GM18907 (cell line): ENCODE results near the gene DCTPP1.
A peak's percentile ranks its signal among the peaks of the same experiment; 100 is the strongest.
"Not testable (repeated sequence)": the region's sequence is repeated elsewhere in the genome, so short reads cannot be mapped to it uniquely, and the experiment has no call there.

Source experiments
- ATAC-seq: cut with Tn5 transposase; IDR thresholded peaks from one replicate; pipeline ENCODE4 v1.9.1; 2021; ENCODE audit warnings: mild to moderate bottlenecking, moderate library complexity; ENCODE audit not compliant: unreplicated experiment

Gene DCTPP1

DNA sequence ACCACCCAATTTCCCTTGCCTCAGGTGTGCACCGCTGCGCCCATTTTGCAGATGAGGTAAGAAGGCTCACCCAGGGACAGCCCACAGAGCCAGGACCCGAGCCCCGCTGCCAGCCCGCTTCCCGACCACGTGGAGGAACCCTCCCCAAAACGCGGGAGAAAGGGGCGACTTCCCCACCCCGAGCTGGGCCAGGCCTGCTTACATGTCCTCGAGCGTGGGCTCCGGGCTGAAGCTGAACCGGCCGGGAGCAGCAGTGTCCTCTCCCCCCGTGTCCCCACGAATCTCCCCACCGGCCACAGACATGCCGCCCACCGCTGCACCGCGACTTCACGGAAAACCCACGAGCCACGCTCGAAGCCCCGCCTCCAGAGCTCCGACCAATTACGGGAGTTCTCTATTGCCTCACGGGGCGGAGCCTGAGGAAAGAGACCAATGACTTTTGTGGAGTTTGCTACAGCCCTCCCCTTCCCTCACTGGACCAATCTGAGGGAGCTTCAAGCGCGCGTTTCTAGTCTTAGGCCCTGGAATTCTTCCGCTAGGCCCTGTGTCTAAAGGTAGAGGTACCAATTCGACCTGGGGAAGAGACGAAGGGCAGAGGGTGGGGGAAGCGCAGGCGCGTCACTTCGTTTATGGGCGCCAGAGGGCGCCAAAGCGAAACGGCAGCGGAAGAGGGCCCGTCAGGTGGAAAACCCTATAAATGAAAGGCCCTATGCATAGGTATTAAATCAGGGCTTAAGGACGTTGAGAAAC lies at the start of gene DCTPP1:
Gene DCTPP1 (minus strand): TSS at position 353 of the 750 bp plus-strand sequence. CDS start 50 bp downstream, at position 303.
- peak; percentile 96 for ATAC-seq

DNA sequence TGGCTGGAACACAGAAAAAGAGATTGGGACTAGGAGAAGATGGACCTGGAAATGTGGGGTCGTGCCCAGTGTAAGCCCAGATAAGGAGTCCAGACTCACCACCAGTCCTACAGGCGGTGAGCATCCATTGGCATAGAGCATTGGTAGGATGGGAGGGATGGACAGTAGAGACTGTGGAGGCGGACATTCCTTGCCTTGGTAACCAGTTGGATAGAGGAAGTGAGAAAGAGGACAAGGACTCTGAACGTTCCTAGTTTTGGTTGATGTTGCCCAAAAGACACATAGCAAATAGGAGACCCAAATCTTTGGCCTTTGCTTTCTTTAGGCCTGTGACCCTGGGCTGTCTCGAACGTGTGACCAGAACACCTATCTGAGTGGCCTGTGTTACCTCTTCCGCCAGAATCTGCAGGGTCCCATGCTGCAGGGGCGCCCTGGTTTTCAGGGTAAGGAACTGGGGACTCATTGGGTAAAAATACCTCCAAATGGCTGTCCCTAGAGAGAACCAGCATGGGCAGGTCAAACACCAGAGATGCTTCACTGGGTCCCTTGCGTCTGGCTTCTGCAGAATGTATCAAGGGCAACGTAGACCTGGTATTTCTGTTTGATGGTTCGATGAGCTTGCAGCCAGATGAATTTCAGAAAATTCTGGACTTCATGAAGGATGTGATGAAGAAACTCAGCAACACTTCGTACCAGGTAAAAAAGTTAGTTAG lies 49.1 kb upstream of the DCTPP1 start:
- ATAC-seq, result no peak

DNA sequence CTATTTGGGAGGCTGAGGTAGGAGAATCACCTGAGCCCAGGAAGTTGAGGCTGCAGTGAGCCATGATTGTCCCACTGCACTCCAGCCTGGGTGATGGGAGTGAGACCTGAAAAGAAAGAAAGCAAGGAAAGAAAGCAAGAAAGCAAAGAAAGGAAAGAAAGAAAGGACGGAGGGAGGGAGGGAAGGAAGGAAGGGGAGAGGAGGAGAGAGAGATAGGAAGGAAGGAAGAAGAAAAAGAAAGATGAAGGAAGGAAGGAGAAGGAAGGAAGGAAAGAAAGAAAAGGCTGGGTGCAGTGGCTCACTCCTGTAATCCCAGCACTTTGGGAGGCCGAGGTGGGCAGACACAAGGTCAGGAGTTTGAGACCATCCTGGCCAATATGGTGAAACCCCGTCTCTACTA lies 47.9 kb upstream of the DCTPP1 start:
- not testable (repeated sequence) for ATAC-seq

DNA sequence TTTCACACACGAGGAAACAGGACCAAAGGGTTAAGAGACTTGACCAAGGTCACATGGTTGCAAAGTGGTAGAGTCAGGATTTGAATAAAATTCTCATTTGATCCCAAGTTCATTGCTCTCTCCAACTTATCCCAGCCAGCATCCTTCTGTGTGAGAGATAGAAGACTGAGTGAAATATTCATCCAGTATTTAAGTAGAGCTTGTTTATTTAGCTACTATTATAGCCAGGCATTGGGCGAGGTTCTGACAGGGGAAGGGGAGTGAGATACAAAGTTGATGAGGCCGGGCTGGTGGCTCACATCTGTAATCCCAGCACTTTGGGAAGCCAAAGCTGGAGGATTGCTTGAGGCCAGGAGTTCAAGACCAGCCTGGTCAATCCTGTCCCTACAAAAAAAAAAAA lies 47.2 kb upstream of the DCTPP1 start:
- no peak for ATAC-seq

DNA sequence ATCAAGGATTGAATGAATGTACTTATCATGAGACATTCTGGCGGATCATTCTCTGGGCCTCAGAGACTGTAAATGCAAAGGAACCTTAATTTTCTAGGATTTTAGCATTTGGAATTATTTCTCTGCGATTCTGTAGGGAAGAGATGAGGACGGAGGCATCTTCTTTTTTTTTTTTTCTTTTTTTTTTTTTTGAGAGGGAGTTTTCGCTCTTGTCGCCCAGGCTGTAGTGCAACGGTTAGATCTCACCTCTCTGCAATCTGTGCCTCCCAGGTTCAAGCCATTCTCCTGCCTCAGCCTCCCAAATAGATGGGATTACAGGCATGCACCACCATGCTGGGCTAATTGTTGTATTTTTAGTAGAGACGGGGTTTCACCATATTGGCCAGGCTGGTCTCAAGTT lies 44.9 kb upstream of the DCTPP1 start:
- ATAC-seq, result no peak

DNA sequence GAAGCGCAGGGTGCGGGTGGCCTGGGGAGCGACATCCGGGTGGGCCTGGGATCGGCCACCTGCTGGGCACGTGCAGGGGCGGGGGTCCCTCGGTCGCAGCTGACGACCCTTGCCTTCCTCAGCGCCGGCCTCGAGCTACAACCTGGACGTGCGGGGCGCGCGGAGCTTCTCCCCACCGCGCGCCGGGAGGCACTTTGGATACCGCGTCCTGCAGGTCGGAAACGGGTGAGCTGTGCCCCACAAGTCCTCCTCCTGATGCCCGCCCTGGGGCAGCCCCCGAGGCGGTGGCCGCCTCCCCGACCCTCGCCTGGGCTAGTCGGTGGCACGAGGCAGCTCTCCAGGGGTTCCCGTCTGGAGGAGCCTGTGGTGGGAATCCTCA lies 44.2 kb upstream of the DCTPP1 start:
- ATAC-seq, result no peak

DNA sequence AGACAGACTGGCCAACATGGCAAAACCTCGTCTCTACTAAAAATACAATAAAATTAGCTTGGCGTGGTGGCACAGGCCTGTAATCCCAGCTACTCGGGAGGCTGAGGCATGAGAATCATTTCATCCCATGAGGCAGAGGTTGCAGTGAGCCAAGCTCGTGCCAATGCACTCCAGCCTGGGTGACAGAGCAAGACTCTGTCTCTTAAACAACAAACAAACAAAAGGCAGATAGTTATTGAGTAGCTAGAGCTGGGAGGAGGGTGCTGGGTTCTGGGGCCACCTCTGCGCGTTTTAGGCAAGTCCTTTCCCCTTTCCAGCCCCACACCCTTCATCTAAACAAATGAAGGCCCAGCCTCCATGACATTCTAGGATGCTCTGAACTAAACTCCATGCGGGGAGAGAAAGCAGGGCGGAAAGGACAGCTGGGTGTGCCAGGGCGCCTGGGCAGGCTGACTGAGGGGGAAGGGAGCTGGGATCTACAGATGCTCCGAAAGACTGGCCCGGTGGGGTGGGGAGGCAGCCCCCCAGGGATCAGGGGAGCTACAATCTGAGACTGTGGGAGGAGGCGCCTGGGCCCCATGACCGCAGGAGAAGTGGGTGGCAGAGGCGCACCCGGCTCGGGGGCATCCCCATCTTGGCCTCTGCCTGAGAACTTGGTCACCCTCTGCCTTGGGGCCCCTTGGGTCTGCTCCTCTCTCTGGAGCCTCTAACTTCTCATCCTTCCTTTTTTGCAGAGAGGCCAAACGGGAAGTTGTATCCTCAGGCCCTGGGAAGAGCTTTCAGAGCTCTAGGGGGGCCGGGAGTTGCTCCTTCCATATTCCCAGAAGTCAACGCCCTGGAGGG lies 43.6 kb upstream of the DCTPP1 start:
- peak; percentile 22 for ATAC-seq

DNA sequence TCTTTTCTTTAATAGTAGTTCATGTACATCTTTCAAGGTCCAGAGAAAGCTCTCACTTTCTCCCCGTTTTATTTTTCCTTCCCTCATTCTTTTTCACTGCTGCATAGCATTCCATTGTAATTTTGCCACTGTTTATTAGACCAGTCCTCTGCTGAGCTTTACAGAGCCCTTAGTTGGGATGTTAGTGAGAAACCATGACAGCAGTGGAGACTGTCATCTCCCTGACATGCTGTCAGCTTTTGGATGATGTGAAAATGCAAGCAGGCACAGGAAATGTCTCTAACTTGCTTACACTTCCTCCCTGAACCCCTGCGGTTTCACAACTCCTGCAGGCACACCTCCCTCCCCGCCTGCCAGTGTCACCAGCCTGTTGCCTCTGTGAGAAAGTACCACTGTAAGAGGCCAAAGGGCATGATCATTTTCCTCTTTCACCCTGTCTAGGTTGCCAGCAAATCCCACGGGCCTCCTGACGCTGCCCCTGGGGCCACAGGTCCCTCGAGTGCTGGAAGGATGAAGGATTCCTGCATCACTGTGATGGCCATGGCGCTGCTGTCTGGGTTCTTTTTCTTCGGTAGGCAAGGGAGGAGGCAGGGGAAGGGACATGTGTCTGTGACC lies 42.6 kb upstream of the DCTPP1 start, which contains the start of gene ITGAL:
Gene ITGAL (plus strand): TSS at position 415 of the 615 bp plus-strand sequence. CDS start 96 bp downstream, at position 511.
- peak; percentile 66 for ATAC-seq

DNA sequence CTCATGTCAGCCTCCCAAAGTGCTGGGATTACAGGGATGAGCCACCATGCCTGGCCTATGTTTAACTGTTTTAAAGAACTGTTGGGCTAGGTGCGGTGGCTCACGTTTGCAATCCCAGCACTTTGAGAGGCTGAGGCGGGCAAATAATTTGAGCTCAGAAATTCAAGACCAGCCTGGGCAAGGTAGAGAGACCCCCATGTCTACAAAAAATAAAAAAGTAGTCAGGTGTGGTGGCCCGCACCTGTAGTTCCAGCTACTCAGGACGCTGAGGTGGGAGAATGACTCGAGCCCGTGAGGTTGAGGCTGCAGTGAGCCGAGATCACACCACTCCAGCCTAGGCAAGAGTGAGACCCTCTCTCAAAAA lies 40.8 kb upstream of the DCTPP1 start:
- peak; percentile 2 for ATAC-seq

DNA sequence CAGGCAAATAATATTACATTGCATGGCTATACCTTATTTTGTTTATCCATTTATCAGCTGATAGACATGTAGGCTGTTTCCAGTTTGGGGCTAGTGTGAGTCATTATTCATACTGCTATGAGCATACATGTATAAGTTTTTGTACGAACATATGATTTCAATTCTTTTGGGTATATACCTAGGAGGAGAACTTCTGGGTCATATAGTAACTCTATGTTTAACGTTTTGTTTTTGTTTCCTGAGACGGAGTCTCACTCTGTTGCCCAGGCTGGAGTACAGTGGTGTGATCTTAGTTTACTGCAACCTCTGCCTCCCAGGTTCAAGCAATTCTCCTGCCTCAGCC lies 40.3 kb upstream of the DCTPP1 start:
- no peak for ATAC-seq

DNA sequence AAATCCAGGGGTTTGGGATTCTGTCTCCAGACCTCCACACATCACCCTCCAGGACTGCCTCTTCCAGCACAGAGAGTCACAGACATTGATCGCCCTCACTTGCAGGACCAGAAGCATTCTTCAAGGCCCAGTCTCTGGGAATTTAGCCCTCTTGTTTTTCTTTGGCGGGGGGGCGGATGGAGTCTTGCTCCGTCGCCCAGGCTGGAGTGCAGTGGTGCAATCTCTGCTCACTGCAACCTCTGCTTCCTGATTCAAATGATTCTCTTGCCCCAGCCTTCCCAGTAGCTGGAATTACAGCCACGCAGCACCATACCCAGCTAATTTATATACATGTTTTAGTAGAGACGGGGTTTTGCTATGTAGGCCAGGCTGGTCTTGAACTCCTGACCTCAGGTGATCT lies 34.2 kb upstream of the DCTPP1 start:
- no peak for ATAC-seq

DNA sequence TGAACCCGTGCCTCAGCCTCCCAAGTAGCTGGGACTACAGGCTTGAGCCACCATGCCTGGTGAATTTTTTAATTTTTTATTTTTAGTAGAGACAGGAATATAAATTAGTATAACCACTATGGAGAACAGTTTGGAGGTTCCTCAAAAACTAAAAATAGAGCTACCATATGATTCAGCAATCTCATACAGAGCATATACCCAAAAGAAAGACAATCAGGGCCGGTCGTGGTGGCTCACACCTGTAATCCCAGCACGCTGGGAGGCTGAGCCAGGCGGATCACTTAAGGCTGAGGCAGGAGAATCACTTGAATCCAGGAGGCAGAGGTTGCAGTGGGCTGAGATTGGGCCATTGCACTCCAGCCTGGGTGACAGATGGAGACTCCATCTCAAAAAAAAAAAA lies 31.6 kb upstream of the DCTPP1 start:
- ATAC-seq, result not testable (repeated sequence)

DNA sequence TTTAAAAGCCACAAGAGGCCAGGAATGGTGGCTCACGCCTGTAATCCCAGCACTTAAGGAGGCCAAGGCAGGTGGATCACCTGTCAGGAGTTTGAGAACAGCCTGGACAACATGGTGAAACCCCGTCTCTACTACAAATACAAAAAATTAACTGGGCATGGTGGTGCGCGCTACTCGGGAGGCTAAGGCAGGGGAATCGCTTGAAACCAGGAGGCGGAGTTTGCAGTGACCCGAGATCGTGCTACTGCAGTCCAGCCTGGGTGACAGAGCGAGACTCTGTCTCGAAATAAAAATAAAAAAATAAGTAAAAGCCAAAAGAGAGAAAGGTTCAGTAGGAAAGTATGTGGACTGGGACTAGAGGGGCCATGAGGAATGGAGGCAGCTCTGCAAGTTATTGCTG lies 29.6 kb upstream of the DCTPP1 start:
- no peak for ATAC-seq

DNA sequence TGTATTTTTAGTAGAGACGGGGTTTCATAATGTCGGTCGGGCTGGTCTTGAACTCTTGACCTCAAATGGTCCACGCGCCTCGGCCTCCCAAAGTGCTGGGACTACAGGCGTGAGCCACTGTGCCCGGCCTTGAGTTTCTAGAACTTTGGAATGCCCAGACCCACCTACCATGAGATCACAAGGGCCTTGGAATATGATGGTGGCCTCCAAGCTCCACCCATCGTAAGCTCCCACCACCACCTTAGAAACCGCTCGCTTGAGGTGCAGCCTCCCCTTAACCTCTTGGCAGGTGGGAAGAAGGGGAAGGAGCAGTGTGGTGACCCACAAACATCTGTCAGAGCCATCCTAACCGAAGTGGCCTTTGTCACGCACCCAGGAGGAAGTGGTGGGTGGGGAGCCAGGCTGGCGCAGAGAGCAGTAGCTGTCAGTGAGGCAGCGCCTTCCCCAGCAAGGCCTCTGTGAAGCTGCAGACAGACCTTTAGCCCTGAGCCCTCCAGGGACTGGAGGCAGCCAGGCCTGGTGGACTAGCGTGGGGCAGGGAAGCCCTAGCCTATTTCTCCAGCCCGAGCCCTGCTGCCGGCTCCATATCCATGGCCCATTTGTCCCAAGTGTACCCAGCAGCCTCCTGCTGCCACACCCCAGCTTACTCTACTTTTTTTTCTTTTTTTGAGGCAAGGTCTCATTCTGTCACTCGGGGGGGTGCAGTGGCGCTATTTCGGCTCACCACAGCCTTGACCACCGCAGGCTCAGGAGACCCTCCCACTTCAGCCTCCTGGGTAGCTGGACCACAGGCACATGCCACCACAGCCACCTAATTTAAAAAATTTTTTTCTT lies 28.9 kb upstream of the DCTPP1 start:
- peak; percentile 85 for ATAC-seq

DNA sequence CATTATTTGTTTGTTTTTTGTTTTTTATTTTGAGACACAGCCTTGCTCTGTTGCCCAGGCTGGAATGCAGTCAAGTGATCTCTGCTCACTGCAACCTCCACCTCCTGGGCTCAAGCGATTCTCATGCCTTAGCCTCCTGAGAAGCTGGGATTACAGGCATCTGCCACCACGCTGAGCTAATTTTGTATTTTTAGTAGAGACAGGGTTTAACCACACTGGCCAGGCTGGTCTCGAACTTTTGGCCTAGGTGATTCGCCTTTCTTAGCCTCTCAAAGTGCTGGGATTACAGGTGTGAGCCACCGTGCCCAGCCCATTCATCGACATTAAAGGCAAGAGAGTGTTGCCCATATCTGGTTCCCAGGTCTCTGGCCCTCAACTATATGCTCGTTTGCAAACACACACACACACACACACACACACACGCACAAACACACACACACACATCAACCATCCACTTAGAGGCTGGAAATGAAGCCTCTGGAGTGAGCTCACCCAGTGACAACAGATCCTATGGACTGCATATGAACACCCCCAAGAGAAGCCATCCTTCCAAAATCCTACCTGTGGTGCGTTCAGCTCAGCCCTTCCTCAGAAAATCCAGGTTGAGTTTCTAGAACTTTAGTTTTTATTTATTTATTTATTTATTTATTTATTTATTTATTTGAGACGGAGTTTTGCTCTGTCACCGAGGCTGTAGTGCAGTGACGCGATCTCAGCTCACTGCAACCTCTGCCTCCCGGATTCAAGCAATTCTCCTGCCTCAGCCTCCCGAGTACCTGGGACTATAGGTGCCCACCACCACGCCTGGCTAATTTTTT lies 28.1 kb upstream of the DCTPP1 start:
- ATAC-seq, result no peak

DNA sequence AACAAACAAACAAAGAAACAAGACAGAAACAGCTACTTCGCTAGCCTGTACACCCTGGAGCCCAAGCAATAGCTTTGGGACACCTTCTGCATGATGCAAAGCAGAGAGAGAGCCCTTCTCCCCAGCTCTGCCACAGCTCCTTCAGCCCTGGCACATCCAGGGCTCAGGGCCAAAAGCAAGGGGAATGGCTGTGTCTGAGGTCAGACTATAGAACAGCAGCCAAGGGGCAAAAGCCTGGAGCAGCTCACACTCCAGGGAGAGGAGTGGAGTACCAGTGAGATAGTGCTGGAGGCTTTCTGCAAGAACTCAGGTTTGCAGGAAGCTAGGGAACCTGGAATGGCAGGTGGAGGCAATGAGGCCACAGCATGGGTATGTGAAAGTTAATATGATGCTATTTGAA lies 27.4 kb upstream of the DCTPP1 start:
- no peak for ATAC-seq

DNA sequence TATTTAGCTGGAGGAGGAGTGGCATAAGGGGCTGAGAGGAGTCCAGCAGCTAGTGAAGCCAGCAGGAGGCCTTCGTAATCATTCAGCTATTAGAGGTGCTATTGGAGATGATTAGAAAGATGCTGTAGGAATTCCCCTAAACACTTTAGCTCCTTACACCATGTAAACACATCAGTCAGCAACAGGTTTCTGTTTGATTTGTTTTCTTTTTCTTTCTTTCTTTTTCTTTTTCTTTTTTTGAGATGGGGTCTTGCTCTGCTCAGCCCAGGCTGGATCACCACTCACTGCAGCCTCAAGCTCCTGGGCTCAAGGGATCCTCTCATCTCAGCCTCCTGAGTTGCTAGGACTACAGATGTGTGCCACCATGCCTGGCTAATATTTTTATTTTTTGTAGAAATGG lies 26.5 kb upstream of the DCTPP1 start:
- no peak for ATAC-seq

DNA sequence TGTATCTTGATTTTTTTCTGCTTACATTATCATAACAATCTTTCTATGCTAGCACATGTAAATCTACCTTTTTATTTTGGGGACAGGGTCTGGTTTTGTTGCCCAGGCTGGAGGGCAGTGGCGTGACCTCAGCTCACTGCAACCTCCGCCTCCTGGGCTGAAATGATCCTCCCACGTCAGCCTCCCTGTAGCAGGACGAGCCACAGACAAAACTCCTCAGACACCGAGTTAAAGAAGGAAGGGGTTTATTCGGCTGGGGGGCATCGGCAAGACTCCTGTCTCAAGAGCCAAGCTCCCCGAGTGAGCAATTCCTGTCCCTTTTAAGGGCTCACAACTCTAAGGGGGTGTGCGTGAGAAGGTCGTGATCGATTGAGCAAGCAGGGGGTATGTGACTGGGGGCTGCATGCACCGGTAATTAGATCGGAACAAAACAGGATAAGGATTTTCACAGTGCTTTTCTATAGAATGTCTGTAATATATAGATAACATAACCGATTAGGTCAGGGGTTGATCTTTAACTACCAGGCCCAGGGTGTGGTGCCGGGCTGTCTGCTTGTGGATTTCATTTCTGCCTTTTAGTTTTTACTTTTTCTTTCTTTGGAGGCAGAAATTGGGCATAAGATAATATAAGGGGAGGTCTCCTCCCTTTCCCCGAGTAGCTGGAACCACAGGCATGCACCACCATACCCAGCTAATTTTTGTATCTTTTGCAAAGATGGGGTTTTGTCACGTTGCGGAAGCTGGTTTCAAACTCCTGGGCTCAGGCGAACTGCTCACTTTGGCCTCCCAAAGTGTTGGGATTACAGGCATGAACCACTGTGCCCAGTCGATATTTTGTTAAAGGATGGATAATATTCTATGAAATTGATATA lies 23.1 kb upstream of the DCTPP1 start:
- ATAC-seq, result not testable (repeated sequence)

DNA sequence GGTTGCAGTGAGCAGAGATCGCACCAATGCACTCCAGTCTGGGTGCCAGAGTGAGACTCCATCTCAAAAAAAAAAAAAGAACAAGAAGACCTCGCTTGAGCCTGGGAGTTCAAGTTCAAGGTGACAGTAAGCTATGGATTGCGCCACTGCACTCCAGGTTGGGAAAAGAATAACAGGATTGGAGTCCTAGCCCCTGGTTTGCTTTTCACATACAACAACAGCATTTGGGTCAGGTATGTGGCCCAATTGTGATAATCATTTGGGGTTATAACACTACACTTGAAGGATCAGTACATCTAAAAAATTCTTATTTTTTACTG lies 19.2 kb upstream of the DCTPP1 start:
- no peak for ATAC-seq
